ENCODE measurements around the gene TPR.
A peak's percentile ranks its signal among the peaks of the same experiment; 100 is the strongest.
"Not testable (repeated sequence)": the region's sequence is repeated elsewhere in the genome, so short reads cannot be mapped to it uniquely, and the experiment has no call there.

Gene TPR

GRCh38 chr1:186375152-186375928, at the start of gene TPR, which contains the start of gene ODR4:
TSS of gene TPR (minus strand) at chr1:186375253. CDS start at chr1:186375028, 225 bp downstream.
TSS of gene ODR4 (plus strand) at chr1:186375838. CDS start at chr1:186379786, 3,948 bp downstream.
- DNase-seq, result peak; percentile 93 to 95

- no peak for DNase-seq
Observed at GRCh38 chr1:186424539-186424938, 49.5 kb upstream of the TPR start.

GRCh38 chr1:186421446-186421845, 46.4 kb upstream of the TPR start:
- DNase-seq, result no peak

DNA sequence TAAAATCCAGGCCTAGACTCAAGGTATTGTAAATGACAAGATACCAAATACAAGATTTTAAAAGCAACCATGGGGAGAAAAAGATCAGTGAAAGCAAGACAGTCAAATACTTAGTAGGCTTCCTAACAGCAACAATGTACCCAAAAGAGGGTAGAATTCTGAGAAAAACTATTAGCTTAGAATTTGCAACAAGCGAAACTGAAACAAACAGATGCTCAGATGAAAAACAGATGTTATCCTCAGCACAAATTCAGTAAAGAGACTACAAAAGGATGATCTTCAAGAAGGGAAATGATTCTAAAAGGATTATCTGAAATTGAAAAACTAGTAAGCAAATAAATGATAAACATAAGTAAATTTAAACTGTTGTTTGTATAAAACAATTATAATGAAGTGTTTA, 45.9 kb upstream of the TPR start:
- DNase-seq, result no peak

GRCh38 chr1:186420311-186420710, 45.3 kb upstream of the TPR start:
- no peak for DNase-seq

DNA sequence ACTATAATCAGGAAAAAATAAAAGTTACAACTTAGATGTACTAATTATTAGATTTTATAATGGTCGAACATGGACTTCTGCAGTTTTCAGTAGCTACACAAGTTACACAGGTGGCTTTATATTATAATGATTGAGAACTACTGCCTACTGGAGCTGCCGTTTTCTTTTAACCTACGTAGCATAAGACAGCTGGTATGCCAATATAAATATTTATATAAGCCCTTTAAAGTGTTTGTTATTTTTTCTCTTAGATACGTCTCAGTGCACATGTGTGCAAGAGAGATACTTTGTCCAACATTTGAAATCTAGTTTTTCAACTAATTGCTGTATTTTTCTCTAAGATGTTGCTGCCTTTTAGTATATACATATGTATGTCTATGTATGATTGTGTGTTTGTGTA, 43.5 kb upstream of the TPR start:
- no peak for DNase-seq

GRCh38 chr1:186413319-186413718, 38.3 kb upstream of the TPR start:
- DNase-seq, result no peak

GRCh38 chr1:186409091-186409490, 34.0 kb upstream of the TPR start:
- no peak for DNase-seq

DNA sequence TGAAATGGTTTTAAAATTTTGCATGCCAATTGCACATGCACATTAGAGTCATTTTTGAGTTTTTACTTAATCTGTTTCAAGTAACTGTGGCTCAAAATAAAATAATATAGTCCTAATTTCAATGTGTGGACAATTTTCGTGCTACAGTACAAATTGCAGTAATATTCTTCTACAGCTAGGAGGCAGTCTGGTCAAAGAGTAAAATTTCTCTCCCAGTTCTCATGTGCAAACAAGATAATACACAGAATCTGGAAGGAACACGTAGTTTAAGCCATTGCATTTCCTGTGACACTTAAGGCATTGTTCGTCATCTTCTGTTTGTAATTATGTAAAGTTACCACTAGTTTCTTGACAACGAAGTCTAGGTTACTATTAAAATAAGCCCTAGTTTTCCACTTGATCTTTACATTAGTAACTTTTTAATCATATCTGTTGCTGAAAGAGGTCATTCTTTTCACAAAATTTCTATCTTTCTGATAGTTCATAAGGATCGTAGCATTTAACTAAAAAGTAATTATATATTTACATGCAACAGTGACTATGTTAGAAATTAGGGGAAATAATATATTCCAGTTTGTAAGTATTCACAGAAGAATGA, 29.5 kb upstream of the TPR start:
- DNase-seq, result no peak

- DNase-seq, result no peak
Observed at GRCh38 chr1:186403632-186404031, 28.6 kb upstream of the TPR start.

DNA sequence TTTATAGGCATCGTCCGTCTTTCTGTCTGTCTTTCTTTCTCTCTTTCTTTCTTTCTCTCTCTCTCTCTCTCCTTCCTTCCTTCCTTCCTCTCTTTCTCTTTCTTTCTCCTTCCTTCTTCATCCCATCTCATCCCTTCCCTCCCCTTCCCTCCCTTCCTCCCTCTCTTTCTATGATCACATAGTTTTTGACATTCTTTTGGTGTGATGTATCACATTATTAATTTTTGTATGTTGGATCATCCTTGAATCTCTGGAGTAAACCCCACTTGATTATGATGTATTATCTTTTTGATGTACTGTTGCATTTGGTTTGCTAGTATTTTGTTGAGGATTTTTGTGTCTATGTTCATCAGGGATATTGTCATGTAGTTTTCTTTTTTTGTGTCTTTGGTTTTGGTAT, 26.4 kb upstream of the TPR start:
- not testable (repeated sequence) for DNase-seq

DNA sequence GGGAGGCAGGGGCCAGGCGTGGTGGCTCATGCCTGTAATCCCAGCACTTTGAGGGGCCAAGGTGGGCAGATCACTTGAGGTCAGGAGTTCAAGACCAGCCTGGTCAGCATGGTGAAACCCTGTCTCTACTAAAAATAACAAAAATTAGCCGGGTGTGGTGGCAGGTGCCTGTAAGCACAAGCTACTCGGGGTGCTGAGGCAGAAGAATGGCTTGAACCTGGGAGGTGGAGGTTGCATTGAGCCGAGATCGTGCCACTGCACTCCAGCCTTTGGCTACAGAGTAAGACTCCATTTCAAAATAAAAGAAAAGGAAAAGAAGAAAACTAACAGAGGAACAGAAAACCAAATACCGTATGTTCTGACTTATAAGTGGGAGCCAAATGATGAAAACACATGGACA, 17.7 kb upstream of the TPR start:
- not testable (repeated sequence) for DNase-seq

DNA sequence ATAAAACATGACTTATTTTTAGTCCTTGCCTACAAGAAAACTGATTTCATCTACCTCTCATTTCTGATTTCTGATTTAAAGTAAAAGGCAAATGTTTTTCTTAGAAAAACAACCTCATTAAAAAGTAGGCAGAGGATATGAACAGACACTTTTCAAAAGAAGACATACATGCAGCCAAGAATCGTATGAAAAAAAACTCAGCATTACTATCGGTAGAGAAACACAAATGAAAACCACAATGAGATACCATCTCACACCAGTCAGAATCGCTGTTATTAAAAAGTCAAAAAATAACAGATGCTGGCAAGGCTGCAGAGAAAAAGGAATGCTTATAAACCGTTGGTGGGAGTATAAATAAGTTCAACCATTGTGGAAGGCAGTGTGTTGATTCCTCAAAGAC, 16.8 kb upstream of the TPR start:
- no peak for DNase-seq

GRCh38 chr1:186390925-186391324, 15.9 kb upstream of the TPR start:
- no peak for DNase-seq

DNA sequence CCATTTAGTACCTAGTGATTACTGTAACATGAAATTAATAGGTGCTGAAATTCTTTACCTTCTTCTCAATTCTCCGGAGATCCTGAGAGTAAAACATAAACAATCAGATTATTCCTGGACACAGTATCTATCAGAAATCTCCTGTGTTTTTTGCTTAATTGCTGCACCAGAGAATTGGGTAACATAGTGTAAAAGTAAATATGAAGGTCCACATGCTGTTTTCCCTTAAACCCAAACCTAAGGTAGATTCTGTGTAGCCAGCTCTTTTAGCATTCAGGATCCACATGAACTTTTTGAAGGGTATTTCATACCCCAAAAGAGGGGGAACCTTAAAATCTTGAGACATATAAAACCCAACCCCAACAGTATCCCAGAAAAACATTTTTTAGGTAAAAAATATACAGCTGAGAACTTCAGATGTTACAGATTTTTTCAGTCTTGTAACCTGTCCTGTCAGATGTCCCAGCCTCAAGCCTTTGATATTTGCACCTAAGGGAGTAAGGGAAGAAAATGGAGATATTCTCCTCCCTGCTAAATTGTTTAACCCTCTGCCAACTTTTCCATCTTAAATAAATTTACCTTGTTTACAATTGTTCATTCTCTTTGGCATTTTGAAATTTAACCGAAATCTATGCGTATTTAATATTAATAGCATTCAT, 11.8 kb upstream of the TPR start:
- DNase-seq, result no peak

- no peak for DNase-seq
Observed at GRCh38 chr1:186375929-186376319, 871 bp upstream of the TPR start.

- peak in 1 of 2 experiments; percentile 7 for DNase-seq
Observed at GRCh38 chr1:186374303-186375151, 526 bp downstream of the TPR start.

GRCh38 chr1:186347837-186348691, 27.0 kb downstream of the TPR start:
- not testable (repeated sequence) for DNase-seq

GRCh38 chr1:186340772-186341171, 34.3 kb downstream of the TPR start:
- no peak for DNase-seq

GRCh38 chr1:186337554-186337953, 37.5 kb downstream of the TPR start:
- DNase-seq, result no peak

- no peak for DNase-seq
Observed at GRCh38 chr1:186330758-186331157, 44.3 kb downstream of the TPR start.

DNA sequence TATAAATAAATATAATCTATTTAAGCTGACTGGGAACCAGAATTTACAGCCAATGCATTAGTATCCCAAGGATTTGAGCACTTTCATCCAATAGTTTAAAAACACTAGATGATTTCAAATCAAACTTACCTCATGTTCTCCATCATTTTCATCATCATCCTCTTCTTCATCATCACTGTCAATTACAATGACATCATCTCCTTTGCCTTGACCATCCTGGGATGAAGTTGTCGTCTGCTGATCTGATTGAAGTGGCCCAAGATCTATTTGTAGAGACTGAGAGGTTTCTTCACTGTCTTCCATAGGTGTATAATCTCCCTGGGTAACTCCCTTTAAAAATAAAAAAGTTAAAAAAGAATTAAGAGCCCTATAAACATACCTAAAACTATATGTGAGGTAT, 47.7 kb downstream of the TPR start:
- no peak for DNase-seq

All from stimulated activated CD4-positive, alpha-beta T cell treated with anti-CD3 and anti-CD28 coated beads, Interleukin-4, amount 100 ng/mL, for 4 hours (primary cell).